HepG2 (cell line): ENCODE results near the gene ORM1.

ENCODE experiments used
- CTCF ChIP-seq: sonication (generic); formaldehyde crosslinking; IDR thresholded peaks from 2 replicates; pipeline ENCODE4 v1.5.0; 2020; ENCODE audit warnings: mild to moderate bottlenecking, missing genetic modification reagents, moderate library complexity
- TAF1 ChIP-seq: sonication (generic); formaldehyde crosslinking; IDR thresholded peaks from 2 replicates; pipeline ENCODE4 v1.4.0; 2020; ENCODE audit warnings: missing genetic modification reagents
- ZBTB38 ChIP-seq: sonication (generic); formaldehyde crosslinking; IDR thresholded peaks from 2 replicates; pipeline ENCODE4 v1.5.1; 2020; ENCODE audit warnings: mild to moderate bottlenecking, missing genetic modification reagents
- ZNF709 ChIP-seq: sonication (generic); formaldehyde crosslinking; IDR thresholded peaks from 2 replicates; pipeline ENCODE4 v1.5.0; 2020; ENCODE audit warnings: mild to moderate bottlenecking, missing genetic modification reagents
- TF ChIP-seq, protein P1 (sequence below): sonication (generic); formaldehyde crosslinking; IDR thresholded peaks from 2 replicates; pipeline ENCODE4 v1.9.0; 2021; ENCODE audit warnings: mild to moderate bottlenecking, missing genetic modification reagents

DNA sequence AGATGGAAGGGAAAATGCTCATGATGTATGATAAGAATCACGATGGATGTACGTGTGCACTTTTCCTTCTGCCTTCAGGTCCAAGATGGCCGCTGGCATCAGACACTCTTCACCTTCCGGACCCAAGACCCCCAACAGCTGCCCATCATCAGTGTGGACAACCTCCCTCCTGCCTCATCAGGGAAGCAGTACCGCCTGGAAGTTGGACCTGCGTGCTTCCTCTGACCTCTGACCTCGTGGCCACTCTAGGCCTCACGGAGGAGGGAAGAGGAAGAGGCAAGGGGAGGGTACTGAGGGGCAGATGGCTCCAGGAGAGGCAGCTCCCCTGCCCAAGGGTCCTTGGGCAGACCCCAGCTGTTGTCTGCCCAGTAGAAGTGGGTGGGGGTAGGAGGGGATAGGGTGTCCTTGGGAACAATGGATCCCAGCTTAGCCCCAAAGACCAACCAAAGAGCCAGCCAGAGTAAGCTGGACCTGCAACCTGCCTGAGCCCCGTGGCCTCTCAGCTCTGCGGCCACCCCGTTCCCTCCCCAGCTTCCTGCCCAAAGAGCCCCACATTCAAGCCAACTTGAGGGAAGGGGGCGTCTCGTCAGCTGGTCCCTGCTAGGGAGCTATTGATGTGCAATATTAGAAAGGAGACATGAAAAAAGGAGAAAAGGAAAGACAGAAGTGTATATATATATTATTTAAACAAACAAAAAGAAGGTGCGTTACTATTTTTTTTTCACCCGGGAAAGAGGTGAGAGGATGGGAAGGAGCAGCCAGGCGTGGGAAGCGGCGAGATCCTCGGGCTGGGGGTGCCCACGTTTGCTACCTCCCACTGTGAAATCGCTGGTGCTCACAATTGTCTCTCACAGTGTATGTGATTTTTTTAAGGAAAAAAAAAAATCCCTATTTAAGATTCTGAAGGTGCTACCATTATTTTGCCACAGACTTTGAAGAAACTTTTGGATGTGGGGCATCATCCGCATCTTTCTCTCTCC is 12.1 kb upstream of the ORM1 start:
- TF ChIP-seq TAF1 (CRISPR knock-in tag): no peak
- no peak for TF ChIP-seq ZNF709 (CRISPR knock-in tag)
- TF ChIP-seq CTCF (CRISPR knock-in tag): no peak
- TF ChIP-seq ZBTB38 (CRISPR knock-in tag): no peak
- TF ChIP-seq, protein P1, sequence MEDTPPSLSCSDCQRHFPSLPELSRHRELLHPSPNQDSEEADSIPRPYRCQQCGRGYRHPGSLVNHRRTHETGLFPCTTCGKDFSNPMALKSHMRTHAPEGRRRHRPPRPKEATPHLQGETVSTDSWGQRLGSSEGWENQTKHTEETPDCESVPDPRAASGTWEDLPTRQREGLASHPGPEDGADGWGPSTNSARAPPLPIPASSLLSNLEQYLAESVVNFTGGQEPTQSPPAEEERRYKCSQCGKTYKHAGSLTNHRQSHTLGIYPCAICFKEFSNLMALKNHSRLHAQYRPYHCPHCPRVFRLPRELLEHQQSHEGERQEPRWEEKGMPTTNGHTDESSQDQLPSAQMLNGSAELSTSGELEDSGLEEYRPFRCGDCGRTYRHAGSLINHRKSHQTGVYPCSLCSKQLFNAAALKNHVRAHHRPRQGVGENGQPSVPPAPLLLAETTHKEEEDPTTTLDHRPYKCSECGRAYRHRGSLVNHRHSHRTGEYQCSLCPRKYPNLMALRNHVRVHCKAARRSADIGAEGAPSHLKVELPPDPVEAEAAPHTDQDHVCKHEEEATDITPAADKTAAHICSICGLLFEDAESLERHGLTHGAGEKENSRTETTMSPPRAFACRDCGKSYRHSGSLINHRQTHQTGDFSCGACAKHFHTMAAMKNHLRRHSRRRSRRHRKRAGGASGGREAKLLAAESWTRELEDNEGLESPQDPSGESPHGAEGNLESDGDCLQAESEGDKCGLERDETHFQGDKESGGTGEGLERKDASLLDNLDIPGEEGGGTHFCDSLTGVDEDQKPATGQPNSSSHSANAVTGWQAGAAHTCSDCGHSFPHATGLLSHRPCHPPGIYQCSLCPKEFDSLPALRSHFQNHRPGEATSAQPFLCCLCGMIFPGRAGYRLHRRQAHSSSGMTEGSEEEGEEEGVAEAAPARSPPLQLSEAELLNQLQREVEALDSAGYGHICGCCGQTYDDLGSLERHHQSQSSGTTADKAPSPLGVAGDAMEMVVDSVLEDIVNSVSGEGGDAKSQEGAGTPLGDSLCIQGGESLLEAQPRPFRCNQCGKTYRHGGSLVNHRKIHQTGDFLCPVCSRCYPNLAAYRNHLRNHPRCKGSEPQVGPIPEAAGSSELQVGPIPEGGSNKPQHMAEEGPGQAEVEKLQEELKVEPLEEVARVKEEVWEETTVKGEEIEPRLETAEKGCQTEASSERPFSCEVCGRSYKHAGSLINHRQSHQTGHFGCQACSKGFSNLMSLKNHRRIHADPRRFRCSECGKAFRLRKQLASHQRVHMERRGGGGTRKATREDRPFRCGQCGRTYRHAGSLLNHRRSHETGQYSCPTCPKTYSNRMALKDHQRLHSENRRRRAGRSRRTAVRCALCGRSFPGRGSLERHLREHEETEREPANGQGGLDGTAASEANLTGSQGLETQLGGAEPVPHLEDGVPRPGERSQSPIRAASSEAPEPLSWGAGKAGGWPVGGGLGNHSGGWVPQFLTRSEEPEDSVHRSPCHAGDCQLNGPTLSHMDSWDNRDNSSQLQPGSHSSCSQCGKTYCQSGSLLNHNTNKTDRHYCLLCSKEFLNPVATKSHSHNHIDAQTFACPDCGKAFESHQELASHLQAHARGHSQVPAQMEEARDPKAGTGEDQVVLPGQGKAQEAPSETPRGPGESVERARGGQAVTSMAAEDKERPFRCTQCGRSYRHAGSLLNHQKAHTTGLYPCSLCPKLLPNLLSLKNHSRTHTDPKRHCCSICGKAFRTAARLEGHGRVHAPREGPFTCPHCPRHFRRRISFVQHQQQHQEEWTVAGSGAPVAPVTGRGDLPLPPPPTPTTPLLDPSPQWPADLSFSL: no peak
